SK-N-MC (cell line): ENCODE results near the gene FLNB.

Experiments used
- DNase-seq: peaks from one replicate; pipeline ENCODE4 v3.0.0-alpha.2; 2011; ENCODE audit warnings: low read depth, low spot score
- H3K27ac ChIP-seq: fragments of 200-600 bp; sonication (generic); 2 replicates; pipeline ENCODE4 v1.5.1; 2016; ENCODE audit warnings: mixed run types
- H3K36me3 ChIP-seq: fragments of 200-600 bp; sonication (generic); 2 replicates; pipeline ENCODE4 v1.6.1; 2017; ENCODE audit warnings: antibody characterized with exemption, low read length, mixed read lengths; ENCODE audit not compliant: insufficient read depth
- H3K4me3 ChIP-seq: fragments of 200-600 bp; sonication (generic); 2 replicates; pipeline ENCODE4 v1.5.1; 2016
- H3K9ac ChIP-seq: fragments of 200-600 bp; sonication (generic); 2 replicates; pipeline ENCODE4 v1.8.0; 2017; ENCODE audit warnings: mixed run types, mixed read lengths; ENCODE audit not compliant: insufficient read length
- H3K9me3 ChIP-seq: fragments of 200-600 bp; sonication (generic); 2 replicates; pipeline ENCODE4 v1.6.1; 2017; ENCODE audit warnings: low read depth, mild to moderate bottlenecking, antibody characterized with exemption, low read length, moderate library complexity, mixed read lengths
- EZH2 ChIP-seq: fragments of 200-600 bp; sonication (generic); IDR thresholded peaks from one replicate; pipeline ENCODE4 v1.6.1; 2017; ENCODE audit warnings: antibody characterized with exemption
- FOXP2 ChIP-seq: optimal IDR thresholded peaks from 2 replicates; pipeline ENCODE3; 2011; ENCODE audit warnings: mild to moderate bottlenecking, moderate library complexity; ENCODE audit not compliant: insufficient read depth; ENCODE audit errors: extremely low read length, control extremely low read depth
- POLR2AphosphoS5 ChIP-seq: IDR thresholded peaks from 2 replicates; pipeline ENCODE4 v1.6.1; 2012; ENCODE audit warnings: mild to moderate bottlenecking, low read depth, low read length, borderline replicate concordance

The FLNB gene

GRCh38 chr3:58039601-58040000 lies 31.4 kb downstream of the FLNB start:
- TF ChIP-seq POLR2AphosphoS5 (no peak), FOXP2 (no peak), EZH2 (no peak)

GRCh38 chr3:58041182-58041825 lies 33.1 kb downstream of the FLNB start:
- Histone ChIP-seq H3K9ac (no peak overlapping the region), H3K4me3 (no peak overlapping the region), H3K36me3 (no peaks in the 10 kb centered on the region), H3K9me3 (no peaks in the 10 kb centered on the region), H3K27ac (no peak overlapping the region)
- TF ChIP-seq FOXP2 (no peak), POLR2AphosphoS5 (no peak), EZH2 (no peak)
- DNase-seq, result no peak

More at GRCh38 chr3:58039601-58040000, 31.4 kb downstream of the FLNB start:
- no peak overlapping the region for H3K9ac ChIP-seq
- H3K36me3 ChIP-seq, result no peaks in the 10 kb centered on the region
- DNase-seq, result no peak
- no peak overlapping the region for H3K27ac ChIP-seq
- H3K9me3 ChIP-seq, result no peaks in the 10 kb centered on the region
- no peak overlapping the region for H3K4me3 ChIP-seq

DNA sequence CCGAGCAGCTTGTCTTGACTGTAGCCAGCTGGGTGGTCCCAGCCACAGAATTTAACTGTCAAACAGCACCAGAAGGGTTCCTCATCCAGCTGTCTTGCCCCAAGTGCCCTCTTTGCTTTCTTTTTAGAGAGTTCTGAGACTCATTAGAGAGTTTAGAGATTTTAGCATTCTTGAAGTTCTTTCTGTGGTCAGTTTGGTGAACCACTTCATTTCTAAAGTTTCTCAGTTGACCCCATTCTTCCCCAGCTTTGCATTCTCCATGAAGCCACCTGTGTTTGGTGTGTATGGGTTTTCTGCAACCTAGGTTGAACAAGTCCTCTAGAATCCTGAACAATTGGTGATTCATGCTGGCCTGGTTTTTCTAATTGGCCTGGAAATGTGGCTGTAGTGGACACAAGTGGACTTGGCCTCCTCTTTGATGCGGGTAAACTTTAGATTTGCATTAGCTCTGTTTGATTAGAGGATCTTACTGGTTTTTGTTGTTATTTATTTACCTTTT lies 33.7 kb downstream of the FLNB start:
- H3K9me3 ChIP-seq, result no peaks in the 10 kb centered on the region
- H3K36me3 ChIP-seq, result no peaks in the 10 kb centered on the region
- no peak overlapping the region for H3K27ac ChIP-seq
- no peak overlapping the region for H3K9ac ChIP-seq
- no peak for TF ChIP-seq POLR2AphosphoS5
- no peak for TF ChIP-seq EZH2
- no peak for TF ChIP-seq FOXP2
- DNase-seq, result no peak
- no peak overlapping the region for H3K4me3 ChIP-seq

DNA sequence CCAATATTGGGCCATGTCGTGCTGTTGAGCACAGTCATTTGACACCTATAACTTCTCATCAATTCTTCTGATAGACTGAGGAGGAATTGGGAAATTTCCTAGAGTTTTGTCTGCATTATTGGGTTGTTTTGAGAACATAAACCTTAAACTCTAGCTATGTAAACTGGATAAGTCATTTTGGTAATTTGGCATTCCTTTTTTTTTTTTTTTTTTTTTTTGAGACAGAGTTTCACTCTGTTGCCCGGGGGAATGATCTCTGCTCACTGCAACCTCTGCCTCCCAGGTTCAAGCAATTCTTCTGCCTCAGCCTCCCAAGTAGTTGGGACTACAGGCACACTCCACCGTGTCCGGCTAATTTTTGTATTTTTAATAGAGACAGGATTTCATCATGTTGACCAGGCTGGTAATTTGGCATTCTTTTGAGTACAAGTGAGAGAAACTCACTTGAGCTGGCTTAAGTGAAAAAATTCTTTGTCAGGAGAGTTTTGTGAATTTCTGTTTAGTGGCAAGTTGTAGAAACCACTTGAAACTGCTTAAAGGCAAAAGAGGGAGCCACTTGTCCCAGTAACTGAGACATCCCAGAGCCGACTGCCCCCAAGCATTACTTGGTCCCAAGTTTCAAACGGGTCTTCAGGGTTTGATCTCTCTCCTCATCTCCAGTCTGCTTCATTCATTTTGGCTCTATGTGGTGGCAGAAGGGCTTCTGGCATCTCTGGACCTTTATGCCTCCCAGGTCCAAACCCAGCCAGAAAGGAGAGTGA lies 34.9 kb downstream of the FLNB start:
- Histone ChIP-seq H3K4me3 (no peak overlapping the region), H3K9me3 (no peaks in the 10 kb centered on the region), H3K9ac (no peak overlapping the region), H3K27ac (no peak overlapping the region), H3K36me3 (no peaks in the 10 kb centered on the region)
- DNase-seq, result no peak
- TF ChIP-seq EZH2 (no peak), FOXP2 (no peak), POLR2AphosphoS5 (no peak)

- H3K9me3 ChIP-seq, result no peaks in the 10 kb centered on the region
- TF ChIP-seq EZH2 (no peak), FOXP2 (no peak), POLR2AphosphoS5 (no peak)
- H3K4me3 ChIP-seq, result no peak overlapping the region
- DNase-seq, result no peak
- no peaks in the 10 kb centered on the region for H3K36me3 ChIP-seq
- H3K9ac ChIP-seq, result no peak overlapping the region
- no peak overlapping the region for H3K27ac ChIP-seq
Measured at GRCh38 chr3:58043933-58044332, 35.7 kb downstream of the FLNB start.

DNA sequence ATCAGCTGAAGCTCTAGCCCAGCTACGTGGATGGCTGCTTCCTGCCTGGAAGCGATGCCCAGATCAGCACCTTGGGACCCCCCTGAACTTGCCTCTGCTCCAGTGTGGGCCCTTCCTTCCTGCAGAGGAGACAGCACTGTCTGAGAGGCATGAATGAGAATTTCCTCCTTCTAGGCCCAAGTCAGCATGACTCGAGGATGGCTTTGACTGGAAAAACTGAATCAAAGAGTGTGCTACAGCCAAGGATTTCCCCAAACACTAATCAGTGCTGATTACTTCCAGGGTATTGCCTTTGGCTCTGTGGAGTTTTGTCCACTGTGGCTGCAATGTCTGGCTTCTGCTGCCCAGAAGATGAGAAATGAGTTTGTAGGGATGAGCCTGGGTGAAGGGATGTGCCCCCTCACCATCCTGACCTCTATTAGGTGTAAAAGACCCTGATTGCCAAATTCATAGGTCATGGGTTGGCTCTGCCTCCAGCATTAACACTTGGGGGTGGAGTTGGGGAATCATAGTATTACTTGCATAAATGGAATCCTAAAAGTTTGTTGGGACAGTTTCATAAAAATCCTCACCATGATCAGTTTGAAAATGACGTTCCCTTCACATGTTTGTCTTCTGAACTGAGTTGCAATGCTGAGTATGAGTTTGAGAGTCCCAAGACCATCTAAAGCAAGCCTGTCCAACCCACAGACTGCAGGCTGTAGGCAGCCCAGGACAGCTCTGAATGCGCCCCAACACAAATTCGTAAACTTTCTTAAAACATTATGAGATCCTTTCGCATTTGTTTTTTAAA lies 36.7 kb downstream of the FLNB start:
- no peak for DNase-seq
- Histone ChIP-seq H3K9me3 (no peaks in the 10 kb centered on the region), H3K27ac (no peak overlapping the region), H3K9ac (no peak overlapping the region), H3K36me3 (no peaks in the 10 kb centered on the region), H3K4me3 (no peak overlapping the region)
- no peak for TF ChIP-seq FOXP2
- TF ChIP-seq POLR2AphosphoS5, result no peak
- no peak for TF ChIP-seq EZH2

- no peak overlapping the region for H3K27ac ChIP-seq
- TF ChIP-seq POLR2AphosphoS5 (no peak), EZH2 (no peak), FOXP2 (no peak)
Measured at GRCh38 chr3:58047826-58048225, 39.6 kb downstream of the FLNB start.

GRCh38 chr3:58048301-58048700 lies 40.1 kb downstream of the FLNB start:
- Histone ChIP-seq H3K27ac (no peak overlapping the region), H3K4me3 (no peak overlapping the region), H3K9ac (no peak overlapping the region), H3K9me3 (no peaks in the 10 kb centered on the region), H3K36me3 (no peaks in the 10 kb centered on the region)
- TF ChIP-seq FOXP2 (no peak), EZH2 (no peak), POLR2AphosphoS5 (no peak)
- DNase-seq, result no peak

More at GRCh38 chr3:58047826-58048225, 39.6 kb downstream of the FLNB start:
- Histone ChIP-seq H3K9me3 (no peaks in the 10 kb centered on the region), H3K9ac (no peak overlapping the region), H3K4me3 (no peak overlapping the region), H3K36me3 (no peaks in the 10 kb centered on the region)
- DNase-seq, result no peak
